ENCODE measurements around the gene CADM3.

The CADM3 gene

GRCh38 chr1:159171254-159171687 lies at the start of gene CADM3:
TSS of gene CADM3 (plus strand) at chr1:159171615. CDS start at chr1:159171766, 151 bp downstream.
- no peak for FAIRE-seq

- FAIRE-seq, result no peak
Observed at GRCh38 chr1:159122005-159122621, 49.3 kb upstream of the CADM3 start.

GRCh38 chr1:159123587-159123986 lies 47.8 kb upstream of the CADM3 start:
- FAIRE-seq, result no peak

- peak; percentile 26 for FAIRE-seq
Observed at GRCh38 chr1:159132271-159132881, 39.0 kb upstream of the CADM3 start.

GRCh38 chr1:159140474-159140873 lies 30.9 kb upstream of the CADM3 start:
- no peak for FAIRE-seq

DNA sequence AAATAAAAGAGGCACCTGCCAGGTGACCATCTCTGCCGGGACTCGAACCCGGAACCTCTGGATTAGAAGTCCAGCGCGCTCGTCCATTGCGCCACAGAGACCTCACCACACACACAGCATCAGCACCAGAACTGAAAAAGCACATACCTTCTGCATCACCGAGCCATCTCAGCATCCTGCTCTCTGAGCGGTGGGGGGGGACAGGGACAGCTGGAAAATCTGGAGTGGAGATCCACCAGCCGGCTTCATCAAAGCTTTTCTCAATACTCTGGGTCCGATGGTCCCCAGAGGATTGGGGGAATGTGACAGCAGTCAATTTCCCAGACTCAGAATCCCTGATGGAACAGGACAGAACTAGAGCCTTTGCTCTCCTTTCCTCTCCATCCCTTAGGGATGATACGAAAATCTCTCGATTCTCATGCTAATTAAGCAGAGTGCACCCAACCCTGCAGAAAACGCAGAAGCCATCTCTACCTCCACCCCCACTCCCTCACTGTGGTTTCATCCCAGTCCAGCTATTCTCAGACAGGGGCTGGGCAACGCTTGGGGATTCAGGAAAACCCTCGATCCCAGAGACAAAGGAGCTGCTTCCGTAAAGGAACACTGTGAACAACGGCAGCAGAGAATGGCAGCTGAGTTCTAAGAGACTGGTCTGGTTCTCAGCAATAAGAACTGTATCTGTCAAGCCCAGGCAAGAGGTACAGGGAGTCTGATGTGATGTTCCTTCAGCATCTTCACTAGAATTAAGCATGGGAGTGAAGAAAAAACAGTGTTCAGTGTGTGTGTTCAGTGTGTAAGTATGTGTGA lies 29.6 kb upstream of the CADM3 start:
- FAIRE-seq, result no peak

DNA sequence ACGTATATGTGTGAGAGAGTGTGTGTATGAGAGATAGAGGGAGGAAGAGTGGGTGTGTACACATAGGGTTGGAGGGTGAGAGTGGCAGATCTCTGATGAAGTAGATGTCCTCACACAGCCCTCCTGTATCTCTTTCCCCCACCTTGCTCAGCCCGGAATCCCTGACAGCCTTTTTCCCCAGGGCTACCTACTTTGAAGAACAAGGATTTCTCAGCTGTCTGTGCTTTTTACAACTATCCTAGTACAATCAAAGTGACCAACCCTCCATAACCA lies 29.1 kb upstream of the CADM3 start:
- FAIRE-seq, result no peak

DNA sequence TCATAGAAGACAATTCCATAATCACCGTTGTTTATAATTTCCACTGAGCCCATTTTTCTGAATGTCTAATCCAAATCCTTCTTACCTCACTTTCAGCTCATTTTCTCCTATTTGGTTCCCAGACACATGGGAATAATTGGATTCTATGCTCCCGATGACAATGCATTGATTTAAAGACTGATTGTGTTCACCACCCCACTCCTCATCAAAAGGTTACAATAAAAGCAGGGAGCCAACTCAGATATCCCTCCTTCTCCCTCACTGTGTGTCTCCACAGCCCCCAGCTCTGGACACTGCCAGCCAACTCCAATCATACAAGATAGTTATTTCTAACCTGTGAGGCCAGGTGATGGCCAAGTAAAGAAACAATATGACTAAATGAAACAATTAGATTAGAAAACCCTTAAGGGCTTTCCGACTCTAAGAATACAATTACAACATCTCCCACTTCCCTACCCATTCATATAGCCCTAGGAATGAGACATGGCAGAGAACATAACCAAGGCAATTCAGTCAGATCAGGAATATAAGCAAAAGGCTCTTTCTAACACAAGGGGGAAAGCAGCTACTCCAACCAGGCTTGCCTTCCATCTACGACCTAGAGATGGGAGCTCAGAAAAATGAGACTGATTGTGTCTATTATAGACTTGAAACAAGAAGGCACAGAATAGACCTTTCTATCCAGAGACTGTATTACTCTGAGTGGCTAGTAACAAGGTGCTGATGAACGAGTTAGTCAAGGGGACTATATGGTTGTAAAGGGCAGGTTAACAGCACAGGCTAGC lies 28.5 kb upstream of the CADM3 start:
- no peak for FAIRE-seq

DNA sequence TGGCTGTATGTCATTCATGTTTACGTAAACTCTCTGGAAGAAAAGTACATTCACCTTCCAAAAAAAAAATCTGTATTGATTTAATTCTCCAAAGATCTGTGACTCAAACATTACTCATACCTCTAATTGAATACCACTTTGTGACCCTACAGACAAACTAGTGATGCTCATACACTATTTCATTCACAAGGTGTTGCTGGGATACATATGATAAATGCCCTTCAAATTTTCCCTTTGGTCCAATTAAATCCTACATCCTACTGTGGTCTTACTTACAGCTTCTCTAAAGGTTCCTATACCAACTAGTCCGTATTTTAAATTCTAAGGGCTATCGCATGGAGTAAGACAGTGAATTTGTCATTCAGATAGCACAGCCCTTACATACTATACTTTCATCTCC lies 26.8 kb upstream of the CADM3 start:
- FAIRE-seq, result no peak

- FAIRE-seq, result no peak
Observed at GRCh38 chr1:159146980-159147379, 24.4 kb upstream of the CADM3 start.

DNA sequence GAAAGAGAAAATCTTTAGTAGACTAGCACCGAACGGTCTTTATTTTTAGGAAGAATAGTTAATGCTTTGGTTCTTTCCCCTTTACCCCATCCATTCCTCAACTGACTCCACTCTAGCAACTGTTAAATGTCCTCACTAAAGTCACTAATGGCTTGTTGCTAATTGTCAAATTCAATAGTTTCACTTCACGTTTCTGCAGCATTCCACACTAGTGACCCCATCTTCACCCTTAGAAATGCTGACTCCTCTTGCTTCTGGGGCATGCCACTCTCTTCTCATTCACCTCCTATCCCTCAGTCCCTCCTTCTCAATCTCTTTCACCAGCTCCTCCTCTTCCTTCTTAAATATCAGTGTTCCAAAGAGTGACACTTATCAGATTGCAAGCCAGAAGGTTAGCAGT lies 19.4 kb upstream of the CADM3 start:
- no peak for FAIRE-seq

DNA sequence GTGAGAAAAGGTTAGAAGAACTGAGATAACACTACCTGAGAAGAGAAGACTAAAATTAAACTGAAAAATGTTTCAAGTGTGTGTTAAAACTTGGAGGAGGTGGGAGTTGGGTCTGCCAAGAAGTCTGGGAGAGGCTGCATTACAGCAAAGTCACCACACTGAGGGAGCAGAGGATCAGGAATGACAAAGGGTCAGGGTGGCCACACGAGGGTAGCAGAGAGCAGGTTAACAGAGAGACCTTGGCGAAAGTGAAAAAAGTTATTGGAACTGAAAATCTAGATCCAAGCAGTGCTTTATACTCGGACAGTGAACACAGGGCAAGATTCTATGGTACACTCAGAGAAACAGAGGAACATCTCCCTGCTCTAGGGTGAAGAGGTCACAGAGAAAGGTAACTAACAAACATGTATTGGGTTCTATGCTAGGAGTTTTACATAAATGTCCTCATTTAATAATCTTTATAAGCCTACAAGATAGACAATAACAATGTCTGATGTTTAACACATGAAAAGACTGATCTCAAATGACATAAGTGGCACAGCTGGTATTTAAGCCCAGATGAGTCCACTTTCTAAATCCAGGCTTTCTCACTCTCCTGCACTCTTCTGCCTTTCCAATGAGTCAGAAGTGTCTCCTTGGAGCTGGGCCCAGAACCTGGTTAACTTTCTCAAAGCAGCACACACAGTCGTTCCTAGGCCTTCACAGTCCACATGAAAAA lies 10.3 kb upstream of the CADM3 start:
- FAIRE-seq, result peak; percentile 88

DNA sequence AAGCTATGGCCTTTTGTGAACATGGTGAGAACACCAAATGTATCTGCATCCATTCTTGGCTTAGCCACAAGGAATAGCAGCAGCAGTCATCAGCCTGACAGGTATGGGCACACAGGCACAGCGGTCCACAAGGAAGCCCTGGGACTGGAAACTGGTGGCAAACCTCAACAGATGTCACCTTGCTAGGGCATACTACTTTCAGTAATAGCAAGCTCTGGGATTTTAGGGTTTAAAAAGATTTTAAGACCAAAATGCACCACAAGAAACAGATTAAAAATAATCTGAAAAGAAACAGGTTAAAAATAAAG lies 9.7 kb upstream of the CADM3 start:
- FAIRE-seq, result no peak

- FAIRE-seq, result no peak
Observed at GRCh38 chr1:159162516-159163265, 8.7 kb upstream of the CADM3 start.

DNA sequence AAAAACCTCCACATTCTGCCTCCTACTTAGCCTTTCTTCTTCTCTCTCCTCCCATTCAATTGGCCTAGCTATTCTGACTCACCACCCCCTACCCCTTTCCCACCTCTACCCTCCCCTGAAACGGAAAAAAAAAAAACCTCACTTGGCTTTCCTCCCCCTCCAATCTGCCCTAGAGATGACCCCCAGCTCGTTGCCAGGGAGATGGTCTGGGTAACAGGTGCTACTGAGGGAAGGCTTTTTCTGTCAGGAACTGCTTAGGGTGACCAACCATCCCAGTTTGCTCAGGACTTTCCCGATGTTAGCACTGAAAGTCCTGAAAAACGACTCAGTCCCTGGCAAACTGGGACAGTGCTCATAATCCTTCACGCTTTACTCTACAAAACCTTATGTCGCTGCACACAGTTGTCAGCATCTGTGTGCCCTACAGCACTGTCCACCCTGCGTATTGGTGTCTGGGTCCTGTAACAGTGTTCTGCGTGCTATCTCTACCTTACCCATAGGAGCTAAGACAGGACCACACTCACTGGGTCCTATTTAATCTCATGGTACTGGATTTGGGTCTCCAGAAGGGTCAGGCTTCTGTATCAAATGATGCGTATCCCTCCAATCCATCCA lies 7.7 kb upstream of the CADM3 start:
- FAIRE-seq, result no peak

- FAIRE-seq, result no peak
Observed at GRCh38 chr1:159168043-159168442, 3.4 kb upstream of the CADM3 start.

GRCh38 chr1:159170639-159171038 lies 776 bp upstream of the CADM3 start:
- no peak for FAIRE-seq

DNA sequence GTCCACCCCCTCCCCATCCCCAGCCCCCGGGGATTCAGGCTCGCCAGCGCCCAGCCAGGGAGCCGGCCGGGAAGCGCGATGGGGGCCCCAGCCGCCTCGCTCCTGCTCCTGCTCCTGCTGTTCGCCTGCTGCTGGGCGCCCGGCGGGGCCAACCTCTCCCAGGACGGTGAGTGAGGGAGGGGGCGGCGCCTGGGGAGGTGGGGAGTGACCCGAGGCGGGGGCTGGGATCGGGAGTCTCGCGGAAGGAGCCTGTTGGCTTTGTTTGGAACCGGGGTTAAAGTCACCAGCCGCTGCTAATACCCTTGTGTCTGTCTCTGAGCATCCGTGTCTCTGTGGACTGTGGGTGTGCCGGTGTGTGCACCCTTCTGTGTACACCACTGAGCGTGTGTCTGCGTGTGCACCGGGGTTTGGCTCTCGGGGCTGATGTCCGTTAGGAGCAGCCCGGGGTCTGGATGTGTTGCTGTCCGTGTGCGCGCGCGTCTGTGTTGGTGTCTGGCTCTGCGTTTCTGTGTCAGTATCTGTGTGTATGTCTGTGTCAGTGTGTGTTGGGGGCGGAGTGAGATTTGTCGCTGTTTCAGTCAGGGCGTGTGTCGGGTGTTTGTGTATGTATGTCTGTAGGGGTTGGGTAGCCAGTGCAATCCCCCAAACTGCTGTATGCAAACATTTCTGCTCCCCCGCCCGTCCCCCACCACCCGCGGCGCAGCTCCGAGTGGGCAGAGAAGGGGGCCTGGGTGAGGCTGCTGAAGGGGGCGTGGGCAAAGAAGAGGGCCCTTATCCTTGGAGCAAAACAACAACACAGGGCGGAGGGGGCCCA lies 480 bp downstream of the CADM3 start:
- no peak for FAIRE-seq

- no peak for FAIRE-seq
Observed at GRCh38 chr1:159172614-159173291, 1.3 kb downstream of the CADM3 start.

GRCh38 chr1:159173320-159173719 lies 1.9 kb downstream of the CADM3 start:
- FAIRE-seq, result no peak
